HepG2 (cell line): ENCODE data around the gene CACNG4. TPM values are rescaled to one million over a fixed set of nuclear protein-coding genes. Genes with fewer than 3 reads are reported as not detected.

ENCODE experiments used
- CENPX ChIP-seq: sonication (generic); formaldehyde crosslinking; IDR thresholded peaks from 2 replicates; pipeline ENCODE4 v1.9.0; 2021; ENCODE audit warnings: mild to moderate bottlenecking, missing genetic modification reagents, moderate library complexity
- E2F2 ChIP-seq: sonication (generic); formaldehyde crosslinking; IDR thresholded peaks from 2 replicates; pipeline ENCODE4 v1.4.0; 2020; ENCODE audit warnings: missing genetic modification reagents, borderline replicate concordance
- ETV6 ChIP-seq: sonication (generic); formaldehyde crosslinking; conservative IDR thresholded peaks from 2 replicates; pipeline ENCODE4 v1.4.0; 2020; ENCODE audit warnings: missing genetic modification reagents
- HNRNPUL1 ChIP-seq: fragments of 200-400 bp; formaldehyde crosslinking; IDR thresholded peaks from 2 replicates; pipeline ENCODE4 v1.6.1; 2017; ENCODE audit warnings: low read depth, mild to moderate bottlenecking, low read length, moderate library complexity
- IRX3 ChIP-seq: sonication (generic); formaldehyde crosslinking; IDR thresholded peaks from 2 replicates; pipeline ENCODE4 v1.8.1; 2023; ENCODE audit warnings: mild to moderate bottlenecking, low read depth, missing genetic modification reagents, borderline replicate concordance
- KAT8 ChIP-seq: IDR thresholded peaks from 2 replicates; pipeline ENCODE4 v1.6.1; 2016; ENCODE audit warnings: missing genetic modification reagents, missing compliant biosample characterization
- MAFG ChIP-seq: sonication (generic); formaldehyde crosslinking; IDR thresholded peaks from 2 replicates; pipeline ENCODE4 v1.5.1; 2020; ENCODE audit warnings: mild to moderate bottlenecking, missing genetic modification reagents
- RBM22 ChIP-seq: fragments of 200-400 bp; formaldehyde crosslinking; optimal IDR thresholded peaks from 2 replicates; pipeline ENCODE3; 2017; ENCODE audit warnings: mild to moderate bottlenecking, low read length, moderate library complexity
- SOX5 ChIP-seq: IDR thresholded peaks from 2 replicates; pipeline ENCODE4 v1.6.1; 2016; ENCODE audit warnings: borderline replicate concordance
- SRY ChIP-seq: sonication (generic); formaldehyde crosslinking; IDR thresholded peaks from 2 replicates; pipeline ENCODE4 v1.8.0; 2022; ENCODE audit warnings: mild to moderate bottlenecking, missing genetic modification reagents
- SYNCRIP ChIP-seq: fragments of 200-400 bp; formaldehyde crosslinking; IDR thresholded peaks from 2 replicates; pipeline ENCODE4 v1.6.1; 2018; ENCODE audit warnings: mild to moderate bottlenecking, low read depth, low read length; ENCODE audit not compliant: insufficient read depth
- ZEB1 ChIP-seq: IDR thresholded peaks from 2 replicates; pipeline ENCODE4 v1.6.1; 2012; ENCODE audit warnings: mild to moderate bottlenecking, low read depth, inconsistent platforms; ENCODE audit not compliant: insufficient replicate concordance
- ZFAT ChIP-seq: sonication (generic); formaldehyde crosslinking; conservative IDR thresholded peaks from 2 replicates; pipeline ENCODE4 v1.8.1; 2023; ENCODE audit warnings: missing genetic modification reagents, inconsistent platforms
- ZFP1 ChIP-seq: IDR thresholded peaks from 2 replicates; pipeline ENCODE4 v1.6.1; 2016
- ZFP36L1 ChIP-seq: sonication (generic); formaldehyde crosslinking; IDR thresholded peaks from 2 replicates; pipeline ENCODE4 v1.8.0; 2022; ENCODE audit warnings: mild to moderate bottlenecking, missing genetic modification reagents, moderate library complexity
- ZNF337 ChIP-seq: sonication (generic); formaldehyde crosslinking; IDR thresholded peaks from 2 replicates; pipeline ENCODE4 v1.5.1; 2020; ENCODE audit warnings: missing genetic modification reagents, low read depth, mild to moderate bottlenecking, borderline replicate concordance
- ZNF512 ChIP-seq: sonication (generic); formaldehyde crosslinking; IDR thresholded peaks from 2 replicates; pipeline ENCODE4 v1.4.0; 2020; ENCODE audit warnings: mild to moderate bottlenecking, missing genetic modification reagents
- ZSCAN29 ChIP-seq: sonication (generic); formaldehyde crosslinking; conservative IDR thresholded peaks from 2 replicates; pipeline ENCODE4 v1.4.0; 2020; ENCODE audit warnings: mild to moderate bottlenecking, missing genetic modification reagents
- polyA plus RNA-seq, 8 experiments: library from polyadenylated mRNA; depleted of rRNA in 3 of 8; stranded (reverse) in 7 of 8; unstranded in 1 of 8; fragments of >200 nt; fragmentation: Illumina TruSeq in 4 of 8; extraction: Trizol in 4 of 8; gene quantifications; 2 replicates each; pipeline versions ENCODE4 v1.2.1 to v1.2.3, GENCODE V29; 2011 to 2016; ENCODE audit warnings: low read depth in 4 of 8, missing spikeins in 1 of 8, mixed read lengths in 1 of 8; ENCODE audit not compliant: insufficient read depth in 1 of 8
- total RNA-seq, 5 experiments: library from RNA; depleted of rRNA; stranded (reverse); fragments of >200 nt; fragmentation: Illumina TruSeq; extraction: Trizol; gene quantifications; 2 replicates each; pipeline ENCODE4 v1.2.3, GENCODE V29; 2016; ENCODE audit warnings: low read depth in 1 of 5
- TF ChIP-seq, protein P1 (sequence below): sonication (generic); formaldehyde crosslinking; IDR thresholded peaks from 2 replicates; pipeline ENCODE4 v1.4.0; 2020; ENCODE audit warnings: mild to moderate bottlenecking, missing genetic modification reagents
- TF ChIP-seq, protein P2 (sequence below): sonication (generic); formaldehyde crosslinking; IDR thresholded peaks from 2 replicates; pipeline ENCODE4 v1.9.0; 2021; ENCODE audit warnings: missing genetic modification reagents, mild to moderate bottlenecking, borderline replicate concordance
- TF ChIP-seq, protein P3 (sequence below): IDR thresholded peaks from 2 replicates; pipeline ENCODE4 v1.6.1; 2012; ENCODE audit warnings: low read depth, low read length, improper control_type of control experiment
- TF ChIP-seq, protein P4 (sequence below): sonication (generic); formaldehyde crosslinking; IDR thresholded peaks from 2 replicates; pipeline ENCODE4 v1.5.0; 2020; ENCODE audit warnings: missing genetic modification reagents

The CACNG4 gene
- total and polyA plus RNA-seq, 2 of the 13 experiments (the other 11 are each of a cell fraction or from before 2014, with no cell fraction given): 0.09 TPM

- peak; percentile 56; the same call in 1 of the 2 replicates for TF ChIP-seq KAT8 (CRISPR knock-in tag)
- TF ChIP-seq, protein P1, sequence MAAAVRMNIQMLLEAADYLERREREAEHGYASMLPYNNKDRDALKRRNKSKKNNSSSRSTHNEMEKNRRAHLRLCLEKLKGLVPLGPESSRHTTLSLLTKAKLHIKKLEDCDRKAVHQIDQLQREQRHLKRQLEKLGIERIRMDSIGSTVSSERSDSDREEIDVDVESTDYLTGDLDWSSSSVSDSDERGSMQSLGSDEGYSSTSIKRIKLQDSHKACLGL: no peak
- TF ChIP-seq, protein P2, sequence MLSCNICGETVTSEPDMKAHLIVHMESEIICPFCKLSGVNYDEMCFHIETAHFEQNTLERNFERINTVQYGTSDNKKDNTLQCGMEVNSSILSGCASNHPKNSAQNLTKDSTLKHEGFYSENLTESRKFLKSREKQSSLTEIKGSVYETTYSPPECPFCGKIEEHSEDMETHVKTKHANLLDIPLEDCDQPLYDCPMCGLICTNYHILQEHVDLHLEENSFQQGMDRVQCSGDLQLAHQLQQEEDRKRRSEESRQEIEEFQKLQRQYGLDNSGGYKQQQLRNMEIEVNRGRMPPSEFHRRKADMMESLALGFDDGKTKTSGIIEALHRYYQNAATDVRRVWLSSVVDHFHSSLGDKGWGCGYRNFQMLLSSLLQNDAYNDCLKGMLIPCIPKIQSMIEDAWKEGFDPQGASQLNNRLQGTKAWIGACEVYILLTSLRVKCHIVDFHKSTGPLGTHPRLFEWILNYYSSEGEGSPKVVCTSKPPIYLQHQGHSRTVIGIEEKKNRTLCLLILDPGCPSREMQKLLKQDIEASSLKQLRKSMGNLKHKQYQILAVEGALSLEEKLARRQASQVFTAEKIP (CRISPR knock-in tag): no peak
- TF ChIP-seq E2F2: no peak
- TF ChIP-seq ETV6: no peak
- TF ChIP-seq, protein P3, sequence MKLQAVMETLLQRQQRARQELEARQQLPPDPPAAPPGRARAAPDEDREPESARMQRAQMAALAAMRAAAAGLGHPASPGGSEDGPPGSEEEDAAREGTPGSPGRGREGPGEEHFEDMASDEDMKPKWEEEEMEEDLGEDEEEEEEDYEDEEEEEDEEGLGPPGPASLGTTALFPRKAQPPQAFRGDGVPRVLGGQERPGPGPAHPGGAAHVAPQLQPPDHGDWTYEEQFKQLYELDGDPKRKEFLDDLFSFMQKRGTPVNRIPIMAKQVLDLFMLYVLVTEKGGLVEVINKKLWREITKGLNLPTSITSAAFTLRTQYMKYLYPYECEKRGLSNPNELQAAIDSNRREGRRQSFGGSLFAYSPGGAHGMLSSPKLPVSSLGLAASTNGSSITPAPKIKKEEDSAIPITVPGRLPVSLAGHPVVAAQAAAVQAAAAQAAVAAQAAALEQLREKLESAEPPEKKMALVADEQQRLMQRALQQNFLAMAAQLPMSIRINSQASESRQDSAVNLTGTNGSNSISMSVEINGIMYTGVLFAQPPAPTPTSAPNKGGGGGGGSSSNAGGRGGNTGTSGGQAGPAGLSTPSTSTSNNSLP: no peak
- TF ChIP-seq ZSCAN29 (CRISPR knock-in tag): no peak
- TF ChIP-seq CENPX (CRISPR knock-in tag): no peak
- no peak for TF ChIP-seq IRX3 (CRISPR knock-in tag)
- peak; percentile 41; the same call in 1 of the 2 replicates for TF ChIP-seq SOX5 (CRISPR knock-in tag)
- TF ChIP-seq SYNCRIP: no peak
- no peak for TF ChIP-seq ZNF512 (CRISPR knock-in tag)
- no peak for TF ChIP-seq ZFP1 (CRISPR knock-in tag)
- TF ChIP-seq ZFP36L1 (CRISPR knock-in tag): no peak
- peak; percentile 91 for TF ChIP-seq RBM22
- TF ChIP-seq ZNF337: no peak
- TF ChIP-seq, protein P4, sequence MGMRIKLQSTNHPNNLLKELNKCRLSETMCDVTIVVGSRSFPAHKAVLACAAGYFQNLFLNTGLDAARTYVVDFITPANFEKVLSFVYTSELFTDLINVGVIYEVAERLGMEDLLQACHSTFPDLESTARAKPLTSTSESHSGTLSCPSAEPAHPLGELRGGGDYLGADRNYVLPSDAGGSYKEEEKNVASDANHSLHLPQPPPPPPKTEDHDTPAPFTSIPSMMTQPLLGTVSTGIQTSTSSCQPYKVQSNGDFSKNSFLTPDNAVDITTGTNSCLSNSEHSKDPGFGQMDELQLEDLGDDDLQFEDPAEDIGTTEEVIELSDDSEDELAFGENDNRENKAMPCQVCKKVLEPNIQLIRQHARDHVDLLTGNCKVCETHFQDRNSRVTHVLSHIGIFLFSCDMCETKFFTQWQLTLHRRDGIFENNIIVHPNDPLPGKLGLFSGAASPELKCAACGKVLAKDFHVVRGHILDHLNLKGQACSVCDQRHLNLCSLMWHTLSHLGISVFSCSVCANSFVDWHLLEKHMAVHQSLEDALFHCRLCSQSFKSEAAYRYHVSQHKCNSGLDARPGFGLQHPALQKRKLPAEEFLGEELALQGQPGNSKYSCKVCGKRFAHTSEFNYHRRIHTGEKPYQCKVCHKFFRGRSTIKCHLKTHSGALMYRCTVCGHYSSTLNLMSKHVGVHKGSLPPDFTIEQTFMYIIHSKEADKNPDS (CRISPR knock-in tag): no peak
- no peak for TF ChIP-seq MAFG (CRISPR knock-in tag)
- TF ChIP-seq ZEB1: no peak
- peak; percentile 73; the same call in 1 of the 2 replicates for TF ChIP-seq HNRNPUL1
- TF ChIP-seq ZFAT (CRISPR knock-in tag): no peak
- no peak for TF ChIP-seq SRY (CRISPR knock-in tag)
These were observed 111.8 kb downstream of the CACNG4 start (continued) for GRCh38 chr17:67076290-67076689.
